ENCODE measurements around the gene RORC.

Gene RORC

GRCh38 chr1:151814426-151814825, 17.2 kb downstream of the RORC start:
- Histone ChIP-seq H3K36me3 (ENCODE audit: control insufficient read depth, insufficient read depth, low read length) (no peaks in the 10 kb centered on the region), H3K4me3 (replicated peaks; ENCODE audit: low read depth, low read length) (no peak overlapping the region), H3K27me3 (replicated peaks; ENCODE audit: control insufficient read depth, insufficient read depth, low read length) (no peaks in the 10 kb centered on the region; the same call in 1 of the 2 replicates)
- DNase-seq (ENCODE audit: extremely low read depth, insufficient read length): no peak
- no peak for TF ChIP-seq CTCF (IDR thresholded peaks at IDR 0.05; ENCODE audit: insufficient read depth, low read length, poor library complexity, severe bottlenecking)

GRCh38 chr1:151813271-151813977, 18.2 kb downstream of the RORC start:
- H3K36me3 ChIP-seq (ENCODE audit: control insufficient read depth, insufficient read depth, low read length): no peaks in the 10 kb centered on the region
- no peak overlapping the region for H3K4me3 ChIP-seq (replicated peaks; ENCODE audit: low read depth, low read length)
- no peaks in the 10 kb centered on the region; the same call in 1 of the 2 replicates for H3K27me3 ChIP-seq (replicated peaks; ENCODE audit: control insufficient read depth, insufficient read depth, low read length)
- no peak for DNase-seq (ENCODE audit: extremely low read depth, insufficient read length)
- no peak for TF ChIP-seq CTCF (IDR thresholded peaks at IDR 0.05; ENCODE audit: insufficient read depth, low read length, poor library complexity, severe bottlenecking)

GRCh38 chr1:151811181-151811580, 20.4 kb downstream of the RORC start:
- TF ChIP-seq CTCF (IDR thresholded peaks at IDR 0.05; ENCODE audit: insufficient read depth, low read length, poor library complexity, severe bottlenecking): no peak
- no peaks in the 10 kb centered on the region for H3K36me3 ChIP-seq (ENCODE audit: control insufficient read depth, insufficient read depth, low read length)
- no peak for DNase-seq (ENCODE audit: extremely low read depth, insufficient read length)
- no peaks in the 10 kb centered on the region; the same call in none of the 2 replicates for H3K27me3 ChIP-seq (replicated peaks; ENCODE audit: control insufficient read depth, insufficient read depth, low read length)
- no peak overlapping the region for H3K4me3 ChIP-seq (replicated peaks; ENCODE audit: low read depth, low read length)

- Histone ChIP-seq H3K4me3 (replicated peaks; ENCODE audit: low read depth, low read length) (no peak overlapping the region), H3K36me3 (ENCODE audit: control insufficient read depth, insufficient read depth, low read length) (no peaks in the 10 kb centered on the region), H3K27me3 (replicated peaks; ENCODE audit: control insufficient read depth, insufficient read depth, low read length) (no peaks in the 10 kb centered on the region; the same call in none of the 2 replicates)
- no peak for DNase-seq (ENCODE audit: extremely low read depth, insufficient read length)
- no peak for TF ChIP-seq CTCF (IDR thresholded peaks at IDR 0.05; ENCODE audit: insufficient read depth, low read length, poor library complexity, severe bottlenecking)
Observed at GRCh38 chr1:151809985-151810556, 21.5 kb downstream of the RORC start.

GRCh38 chr1:151809290-151809984, 22.2 kb downstream of the RORC start:
- H3K36me3 ChIP-seq (ENCODE audit: control insufficient read depth, insufficient read depth, low read length): no peaks in the 10 kb centered on the region
- DNase-seq (ENCODE audit: extremely low read depth, insufficient read length): no peak
- no peak for TF ChIP-seq CTCF (IDR thresholded peaks at IDR 0.05; ENCODE audit: insufficient read depth, low read length, poor library complexity, severe bottlenecking)
- H3K27me3 ChIP-seq (replicated peaks; ENCODE audit: control insufficient read depth, insufficient read depth, low read length): no peaks in the 10 kb centered on the region; the same call in none of the 2 replicates
- H3K4me3 ChIP-seq (replicated peaks; ENCODE audit: low read depth, low read length): no peak overlapping the region
